Activated naive CD8-positive, alpha-beta T cell treated with anti-CD3 and anti-CD28 coated beads, Interleukin-2, amount 10 ng/mL, durations not matched to agents 7 days and 5 days (primary cell): Measurements from ENCODE around the gene NAA40. TPM values are rescaled to one million over a fixed set of nuclear protein-coding genes. Genes with fewer than 3 reads are reported as not detected.

Experiments used
- ATAC-seq: fragments of 150-1000 bp; cut with Tn5 transposase; one replicate; pipeline ENCODE4 v1.10.0; 2021; ENCODE audit warnings: low read depth, moderate library complexity
- POLR2A ChIA-PET: fragments of 350-600 bp; sonication (Branson Sonifier 250); formaldehyde crosslinking; loops from one replicate; lab custom pipeline; 2021; ENCODE audit warnings: antibody characterized with exemption; lab: Charles Lee
- DNase-seq: peaks from one replicate; pipeline ENCODE4 v3.0.0; 2021
- H3K27ac Mint-ChIP-seq: one replicate; pipeline ENCODE4 v1.8.0; 2022; ENCODE audit warnings: mild to moderate bottlenecking, mixed read lengths
- H3K27me3 Mint-ChIP-seq: one replicate; pipeline ENCODE4 v1.8.0; 2022; ENCODE audit warnings: mild to moderate bottlenecking, moderate library complexity, mixed read lengths
- H3K36me3 Mint-ChIP-seq: one replicate; pipeline ENCODE4 v1.8.0; 2021; ENCODE audit warnings: mild to moderate bottlenecking, mixed read lengths
- H3K4me1 Mint-ChIP-seq: one replicate; pipeline ENCODE4 v1.8.0; 2021; ENCODE audit warnings: mixed read lengths
- H3K4me3 Mint-ChIP-seq: one replicate; pipeline ENCODE4 v1.8.0; 2022; ENCODE audit warnings: mild to moderate bottlenecking, moderate library complexity, mixed read lengths
- H3K9me3 Mint-ChIP-seq: one replicate; pipeline ENCODE4 v1.8.0; 2021; ENCODE audit warnings: mixed read lengths
- total RNA-seq, 2 experiments: library from RNA; stranded (reverse); gene quantifications; one replicate each; pipeline ENCODE4 v1.2.3, GENCODE V29; 2021

The NAA40 gene
- total RNA-seq, 2 experiments from 2014 or later = 39.1 to 39.7 TPM

GRCh38 chr11:63993100-63993499 lies 54.3 kb downstream of the NAA40 start:
- Mint-ChIP-seq H3K9me3 (no peaks in the 10 kb centered on the region), H3K4me3 (no peak overlapping the region), H3K27ac (no peak overlapping the region), H3K27me3 (no peaks in the 10 kb centered on the region), H3K4me1 (peaks cover 16% of the 10 kb centered on the region), H3K36me3 (peaks cover 22% of the 10 kb centered on the region)
- ATAC-seq (no peak), DNase-seq (no peak)
- POLR2A ChIA-PET = no interaction called here

DNA sequence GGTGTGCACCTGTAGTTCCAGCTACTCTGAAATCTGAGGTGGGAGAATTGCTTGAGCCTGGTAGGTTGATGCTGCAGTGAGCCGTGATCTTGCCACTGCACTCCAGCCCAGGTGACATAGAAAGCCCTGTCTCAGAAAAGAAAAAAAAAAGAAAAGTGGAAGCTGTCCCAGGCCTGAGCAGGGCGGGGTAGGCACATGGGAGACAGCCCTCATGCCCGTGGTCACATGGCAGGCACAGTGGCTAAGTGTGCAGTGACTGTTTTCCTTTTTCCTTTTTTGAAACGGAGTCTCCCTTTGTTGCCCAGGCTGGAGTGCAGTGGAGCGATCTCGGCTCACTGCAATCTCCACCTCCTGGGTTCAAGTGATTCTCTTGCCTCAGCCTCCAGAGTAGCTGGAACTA lies 55.2 kb downstream of the NAA40 start:
- Mint-ChIP-seq H3K9me3 (no peaks in the 10 kb centered on the region), H3K27me3 (no peaks in the 10 kb centered on the region), H3K4me1 (peaks cover 14% of the 10 kb centered on the region), H3K4me3 (no peak overlapping the region), H3K27ac (peak overlapping the region; percentile 30), H3K36me3 (peaks cover 19% of the 10 kb centered on the region)
- DNase-seq (no peak), ATAC-seq (no peak)
- POLR2A ChIA-PET = interaction anchor here (0.5 to 2.5 kb wide), 2 partner anchors 8 to 312 kb away, joined by 3 to 7 read pairs; partner anchors contain the start of gene OTUB1

DNA sequence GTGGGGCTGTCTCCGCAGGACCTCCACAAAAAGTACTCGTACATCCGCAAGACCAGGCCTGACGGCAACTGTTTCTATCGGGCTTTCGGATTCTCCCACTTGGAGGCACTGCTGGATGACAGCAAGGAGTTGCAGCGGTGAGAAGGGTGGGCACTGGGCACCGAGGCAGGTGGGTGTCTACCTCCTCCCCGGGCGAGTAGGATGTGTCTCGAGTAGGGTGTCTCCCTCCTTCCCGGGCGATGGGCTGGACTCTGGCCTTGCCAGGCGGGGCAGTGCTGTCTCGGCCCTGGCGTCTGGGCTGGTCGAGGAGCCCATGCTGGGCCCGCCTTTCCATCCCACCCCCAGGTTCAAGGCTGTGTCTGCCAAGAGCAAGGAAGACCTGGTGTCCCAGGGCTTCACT lies 57.7 kb downstream of the NAA40 start:
- DNase-seq = no peak
- no peaks in the 10 kb centered on the region for H3K27me3 Mint-ChIP-seq
- H3K27ac Mint-ChIP-seq = no peak overlapping the region
- H3K4me1 Mint-ChIP-seq = peaks cover 10% of the 10 kb centered on the region
- no peaks in the 10 kb centered on the region for H3K9me3 Mint-ChIP-seq
- no peak overlapping the region for H3K4me3 Mint-ChIP-seq
- peaks cover 18% of the 10 kb centered on the region for H3K36me3 Mint-ChIP-seq
- no peak for ATAC-seq
- POLR2A ChIA-PET = interaction anchor here (2.5 kb wide), 1 partner anchor 11 kb away, joined by 7 read pairs; the partner anchor contains the start of gene OTUB1

GRCh38 chr11:63997104-63997700 lies 58.4 kb downstream of the NAA40 start:
- Mint-ChIP-seq H3K4me1 (peaks cover 8% of the 10 kb centered on the region), H3K4me3 (no peak overlapping the region), H3K27ac (no peak overlapping the region), H3K9me3 (no peaks in the 10 kb centered on the region), H3K36me3 (peaks cover 15% of the 10 kb centered on the region), H3K27me3 (no peaks in the 10 kb centered on the region)
- DNase-seq (no peak), ATAC-seq (no peak)
- POLR2A ChIA-PET = no interaction called here

DNA sequence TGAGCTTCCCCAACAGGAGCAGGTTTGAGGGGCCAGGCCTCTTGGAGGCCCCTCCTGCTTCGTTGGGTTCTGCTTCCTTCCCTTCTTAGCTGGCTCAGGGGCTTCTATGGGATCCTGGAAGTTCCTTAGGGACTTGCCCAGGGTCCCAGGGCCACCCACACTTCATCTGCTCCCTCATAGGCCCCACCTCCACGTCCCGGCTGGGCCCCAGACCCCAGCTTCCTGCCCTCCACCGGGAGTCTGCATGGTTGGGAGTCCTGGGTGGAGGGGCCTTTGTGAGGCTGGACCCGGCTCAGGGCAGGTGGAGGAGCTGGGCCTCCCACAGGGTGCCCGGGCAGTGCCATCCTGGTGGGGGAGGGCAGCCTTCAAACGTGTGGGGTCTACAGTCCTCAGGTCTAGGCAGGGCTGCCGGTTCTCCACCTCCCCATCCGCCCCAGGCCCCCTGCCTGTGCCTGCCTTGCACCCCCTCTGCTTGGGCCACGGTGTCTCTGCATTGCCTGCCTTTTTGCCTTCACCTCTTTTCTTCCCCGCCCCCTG lies 59.1 kb downstream of the NAA40 start:
- DNase-seq (no peak), ATAC-seq (no peak)
- peaks cover 7% of the 10 kb centered on the region for H3K4me1 Mint-ChIP-seq
- H3K27me3 Mint-ChIP-seq = no peaks in the 10 kb centered on the region
- no peaks in the 10 kb centered on the region for H3K9me3 Mint-ChIP-seq
- POLR2A ChIA-PET = no interaction called here
- no peak overlapping the region for H3K4me3 Mint-ChIP-seq
- peaks cover 14% of the 10 kb centered on the region for H3K36me3 Mint-ChIP-seq
- H3K27ac Mint-ChIP-seq = no peak overlapping the region

- ATAC-seq (no peak), DNase-seq (no peak)
- Mint-ChIP-seq H3K36me3 (peaks cover 11% of the 10 kb centered on the region), H3K4me1 (peaks cover 5% of the 10 kb centered on the region), H3K4me3 (no peak overlapping the region), H3K27ac (peak overlapping the region; percentile 16), H3K9me3 (no peaks in the 10 kb centered on the region), H3K27me3 (no peaks in the 10 kb centered on the region)
- POLR2A ChIA-PET = no interaction called here
Measured at GRCh38 chr11:63998558-63999348, 60.0 kb downstream of the NAA40 start.

DNA sequence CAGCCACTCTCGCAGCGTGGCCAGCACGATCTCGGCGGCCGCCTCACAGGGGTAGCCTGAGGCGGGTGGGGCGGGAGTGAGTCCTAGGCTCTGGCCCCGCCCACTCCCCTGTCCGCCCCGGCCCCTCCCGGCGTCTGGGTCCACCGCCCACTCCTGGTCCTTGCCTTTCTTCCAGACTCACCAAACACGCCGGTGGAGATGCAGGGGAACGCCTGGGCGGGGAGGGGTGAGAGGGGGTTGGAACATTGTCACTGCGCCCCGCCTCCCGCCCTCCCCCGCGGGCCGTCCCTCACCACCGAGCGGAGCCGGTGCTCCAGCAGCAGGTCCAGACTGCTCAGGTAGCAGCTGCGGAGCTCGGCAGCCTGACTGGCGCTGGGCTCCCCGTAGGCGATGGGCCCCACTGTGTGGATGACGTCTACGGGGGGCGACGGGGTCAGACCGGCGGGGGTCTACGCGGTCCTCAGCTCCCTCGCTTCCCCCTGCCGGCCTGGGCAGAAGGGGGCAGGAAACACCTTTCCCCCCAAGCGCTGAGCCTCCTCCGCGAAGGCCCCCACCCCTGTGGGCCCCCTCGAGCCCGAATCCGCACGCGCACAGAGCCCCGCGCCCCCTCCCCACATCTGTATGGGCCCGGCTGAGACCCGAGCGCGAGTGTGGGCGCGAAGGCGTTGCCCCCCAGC lies 60.7 kb downstream of the NAA40 start:
- DNase-seq = peak; percentile 60
- Mint-ChIP-seq H3K4me1 (peaks cover 5% of the 10 kb centered on the region), H3K27ac (no peak overlapping the region), H3K9me3 (no peaks in the 10 kb centered on the region), H3K4me3 (no peak overlapping the region), H3K27me3 (no peaks in the 10 kb centered on the region), H3K36me3 (peaks cover 10% of the 10 kb centered on the region)
- peak; percentile 30 for ATAC-seq
- POLR2A ChIA-PET = interaction anchor here (0.9 to 1.7 kb wide), 5 partner anchors 11 to 227 kb away, joined by 3 to 8 read pairs (median 3); partner anchors contain the start of gene NUDT22

- Mint-ChIP-seq H3K4me1 (peaks cover 5% of the 10 kb centered on the region), H3K36me3 (peaks cover 7% of the 10 kb centered on the region), H3K27ac (no peak overlapping the region), H3K27me3 (no peaks in the 10 kb centered on the region), H3K4me3 (no peak overlapping the region), H3K9me3 (no peaks in the 10 kb centered on the region)
- peak; percentile 84 for ATAC-seq
- POLR2A ChIA-PET = interaction anchor here (0.8 to 1.7 kb wide), 7 partner anchors 11 to 226 kb away, joined by 3 to 8 read pairs (median 3); partner anchors contain the start of gene NUDT22
- DNase-seq = peak; percentile 88
Measured at GRCh38 chr11:64000026-64000739, 61.4 kb downstream of the NAA40 start.

- H3K9me3 Mint-ChIP-seq = no peaks in the 10 kb centered on the region
Measured at GRCh38 chr11:64000740-64001483, 62.1 kb downstream of the NAA40 start.

DNA sequence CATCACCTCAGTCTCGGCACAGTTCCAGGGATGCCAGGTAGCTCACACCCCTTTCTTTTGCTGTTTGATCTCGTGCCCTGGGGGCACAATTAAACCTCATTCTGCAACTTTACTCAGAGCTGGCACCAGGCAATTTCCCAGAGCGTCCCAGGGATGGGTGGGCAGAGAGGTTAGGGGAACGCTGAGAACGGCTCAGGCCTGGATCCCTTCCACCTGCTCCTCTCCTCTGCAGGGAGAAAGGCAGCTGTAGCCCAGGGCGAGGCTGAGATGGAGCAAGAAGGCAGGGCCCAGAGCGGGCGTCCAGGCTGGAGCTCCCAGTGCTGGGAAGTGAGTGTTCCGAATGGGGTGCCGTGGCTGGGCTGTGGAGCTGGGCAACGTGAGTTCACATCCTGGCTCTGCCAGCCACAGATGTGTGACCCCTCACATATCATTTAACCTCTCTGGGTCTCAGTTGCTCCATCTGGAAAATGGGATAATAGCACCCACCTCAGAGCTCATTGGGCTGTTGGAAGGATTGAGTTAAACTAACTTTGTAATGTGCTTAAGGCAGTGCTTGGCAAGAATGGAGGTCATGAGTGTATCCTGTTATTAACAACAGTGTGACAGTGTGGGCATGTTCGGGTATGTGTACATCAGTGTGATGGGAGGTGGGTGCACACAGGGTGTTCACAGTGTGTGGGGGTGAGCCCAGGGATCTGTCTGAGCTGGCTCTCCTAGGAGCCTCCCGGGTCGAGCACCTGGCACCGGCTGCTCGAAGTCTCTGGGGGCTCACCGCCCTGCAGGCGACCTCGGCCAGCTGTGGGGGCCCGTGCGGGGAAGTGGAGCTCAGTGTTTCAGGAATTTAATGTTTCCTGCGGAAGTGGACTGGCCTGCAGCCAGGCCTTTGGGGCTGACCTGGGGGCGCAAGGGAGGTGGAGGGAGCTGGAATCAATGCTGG lies 63.0 kb downstream of the NAA40 start:
- peaks cover 6% of the 10 kb centered on the region for H3K27me3 Mint-ChIP-seq
- POLR2A ChIA-PET = interaction anchor here (1.1 to 1.4 kb wide), 2 partner anchors 150 to 183 kb away, joined by 3 to 4 read pairs; no protein-coding TSS in a partner anchor
- no peaks in the 10 kb centered on the region for H3K9me3 Mint-ChIP-seq
- H3K27ac Mint-ChIP-seq = no peak overlapping the region
- ATAC-seq (no peak), DNase-seq (no peak)
- no peak overlapping the region for H3K4me3 Mint-ChIP-seq
- H3K36me3 Mint-ChIP-seq = peaks cover 7% of the 10 kb centered on the region
- H3K4me1 Mint-ChIP-seq = peaks cover 5% of the 10 kb centered on the region

More at GRCh38 chr11:64000740-64001483, 62.1 kb downstream of the NAA40 start:
- peaks cover 7% of the 10 kb centered on the region for H3K36me3 Mint-ChIP-seq
- H3K4me3 Mint-ChIP-seq = no peak overlapping the region
- peaks cover 5% of the 10 kb centered on the region for H3K4me1 Mint-ChIP-seq
- no peak for DNase-seq
- H3K27me3 Mint-ChIP-seq = no peaks in the 10 kb centered on the region
- ATAC-seq = no peak
- no peak overlapping the region for H3K27ac Mint-ChIP-seq
- POLR2A ChIA-PET = interaction anchor here (0.8 to 1.7 kb wide), 7 partner anchors 12 to 226 kb away, joined by 3 to 8 read pairs (median 3); partner anchors contain the start of gene NUDT22

GRCh38 chr11:64003807-64004589 lies 65.2 kb downstream of the NAA40 start:
- Mint-ChIP-seq H3K36me3 (peaks cover 5% of the 10 kb centered on the region), H3K9me3 (no peaks in the 10 kb centered on the region), H3K4me1 (peaks cover 5% of the 10 kb centered on the region), H3K4me3 (no peak overlapping the region), H3K27ac (no peak overlapping the region), H3K27me3 (peaks cover 23% of the 10 kb centered on the region)
- ATAC-seq = no peak
- no peak for DNase-seq
- POLR2A ChIA-PET = no interaction called here
